ENCODE results near the gene ZBTB22. TPM values are rescaled to one million over a fixed set of nuclear protein-coding genes. Genes with fewer than 3 reads are reported as not detected.

Gene ZBTB22
- total and polyA plus RNA-seq, 2 experiments from 2014 or later = 29.1 to 48.0 TPM

DNA sequence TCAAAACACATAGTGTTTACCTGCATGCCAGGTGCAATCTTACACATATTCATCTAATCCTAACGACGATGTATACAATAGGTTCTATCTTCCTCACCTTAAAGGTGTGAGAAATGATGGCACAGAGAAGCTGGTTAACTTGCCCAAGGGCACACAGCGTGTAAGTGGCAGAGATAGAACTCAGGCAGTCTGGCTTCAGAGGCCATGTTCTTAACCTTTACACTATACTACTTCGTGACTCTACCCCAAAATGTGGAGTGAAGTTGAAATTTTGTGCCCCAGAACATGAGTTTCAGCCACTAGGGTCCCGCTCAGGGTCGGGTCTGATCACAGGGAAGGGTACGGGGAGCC lies 46.5 kb downstream of the ZBTB22 start:
- no peak for DNase-seq (ENCODE audit: low read depth in 1 of 2, low spot score in 1 of 2)
- TF ChIP-seq, protein P1, sequence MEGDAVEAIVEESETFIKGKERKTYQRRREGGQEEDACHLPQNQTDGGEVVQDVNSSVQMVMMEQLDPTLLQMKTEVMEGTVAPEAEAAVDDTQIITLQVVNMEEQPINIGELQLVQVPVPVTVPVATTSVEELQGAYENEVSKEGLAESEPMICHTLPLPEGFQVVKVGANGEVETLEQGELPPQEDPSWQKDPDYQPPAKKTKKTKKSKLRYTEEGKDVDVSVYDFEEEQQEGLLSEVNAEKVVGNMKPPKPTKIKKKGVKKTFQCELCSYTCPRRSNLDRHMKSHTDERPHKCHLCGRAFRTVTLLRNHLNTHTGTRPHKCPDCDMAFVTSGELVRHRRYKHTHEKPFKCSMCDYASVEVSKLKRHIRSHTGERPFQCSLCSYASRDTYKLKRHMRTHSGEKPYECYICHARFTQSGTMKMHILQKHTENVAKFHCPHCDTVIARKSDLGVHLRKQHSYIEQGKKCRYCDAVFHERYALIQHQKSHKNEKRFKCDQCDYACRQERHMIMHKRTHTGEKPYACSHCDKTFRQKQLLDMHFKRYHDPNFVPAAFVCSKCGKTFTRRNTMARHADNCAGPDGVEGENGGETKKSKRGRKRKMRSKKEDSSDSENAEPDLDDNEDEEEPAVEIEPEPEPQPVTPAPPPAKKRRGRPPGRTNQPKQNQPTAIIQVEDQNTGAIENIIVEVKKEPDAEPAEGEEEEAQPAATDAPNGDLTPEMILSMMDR (IDR thresholded peaks at IDR 0.05; ENCODE audit: low read depth, low read length) = no peak
- peaks cover 10% of the 10 kb centered on the region for H3K4me1 ChIP-seq (ENCODE audit: low read depth)
- peak overlapping the region; percentile 84 for H3K4me3 ChIP-seq
- H3K27me3 ChIP-seq = no peaks in the 10 kb centered on the region
- peaks cover 51% of the 10 kb centered on the region for H3K36me3 ChIP-seq
- no peaks in the 10 kb centered on the region for H3K9me3 ChIP-seq (ENCODE audit: low read depth)
- peak overlapping the region; percentile 99 for H3K27ac ChIP-seq

Other genes with a start within 250 kb of the ZBTB22 start
- gene HLA-DPA1, start 244.1 kb downstream of the ZBTB22 start, total RNA-seq = 0.21 and 1.1 TPM in 2 replicates
- 1.2 and 1.9 TPM in 2 replicates for gene HLA-DPA1, start 244.1 kb downstream of the ZBTB22 start, polyA plus RNA-seq
- gene HLA-DPB1, start 241.8 kb downstream of the ZBTB22 start, total RNA-seq = 14.3 and 26.1 TPM in 2 replicates
- gene HLA-DPB1, start 241.8 kb downstream of the ZBTB22 start, polyA plus RNA-seq = 8.6 and 11.1 TPM in 2 replicates
- 70.6 and 94.6 TPM in 2 replicates for gene COL11A2, start 125.3 kb downstream of the ZBTB22 start, total RNA-seq
- 59.6 and 63.8 TPM in 2 replicates for gene COL11A2, start 125.3 kb downstream of the ZBTB22 start, polyA plus RNA-seq
- gene RXRB, start 117.1 kb downstream of the ZBTB22 start, total RNA-seq = 38.1 and 46.7 TPM in 2 replicates
- gene RXRB, start 117.1 kb downstream of the ZBTB22 start, polyA plus RNA-seq = 37.8 and 39.6 TPM in 2 replicates
- 147 and 150 TPM in 2 replicates for gene SLC39A7, start 116.9 kb downstream of the ZBTB22 start, total RNA-seq
- gene SLC39A7, start 116.9 kb downstream of the ZBTB22 start, polyA plus RNA-seq = 35.1 and 51.3 TPM in 2 replicates
- 45.4 and 45.7 TPM in 2 replicates for gene HSD17B8, start 113.1 kb downstream of the ZBTB22 start, total RNA-seq
- 47.6 and 68.0 TPM in 2 replicates for gene HSD17B8, start 113.1 kb downstream of the ZBTB22 start, polyA plus RNA-seq
- gene RING1, start 109.2 kb downstream of the ZBTB22 start, total RNA-seq = 37.0 and 51.4 TPM in 2 replicates
- 42.1 and 44.2 TPM in 2 replicates for gene RING1, start 109.2 kb downstream of the ZBTB22 start, polyA plus RNA-seq
- gene VPS52, start 45.9 kb downstream of the ZBTB22 start, total RNA-seq = 34.4 and 37.1 TPM in 2 replicates
- 55.2 and 64.8 TPM in 2 replicates for gene VPS52, start 45.9 kb downstream of the ZBTB22 start, polyA plus RNA-seq
- 2,022 and 2,161 TPM in 2 replicates for gene RPS18, start 45.7 kb downstream of the ZBTB22 start, total RNA-seq
- gene RPS18, start 45.7 kb downstream of the ZBTB22 start, polyA plus RNA-seq = 1,298 and 1,698 TPM in 2 replicates
- gene B3GALT4, start 40.6 kb downstream of the ZBTB22 start, total RNA-seq = 11.7 and 15.5 TPM in 2 replicates
- gene B3GALT4, start 40.6 kb downstream of the ZBTB22 start, polyA plus RNA-seq = 11.0 and 15.8 TPM in 2 replicates
- 34.8 and 58.9 TPM in 2 replicates for gene WDR46, start 28.5 kb downstream of the ZBTB22 start, total RNA-seq
- 46.3 and 70.4 TPM in 2 replicates for gene WDR46, start 28.5 kb downstream of the ZBTB22 start, polyA plus RNA-seq
- gene PFDN6, start 28.1 kb downstream of the ZBTB22 start, total RNA-seq = 72.8 and 95.3 TPM in 2 replicates
- 34.2 and 35.1 TPM in 2 replicates for gene PFDN6, start 28.1 kb downstream of the ZBTB22 start, polyA plus RNA-seq
- 61.8 and 89.8 TPM in 2 replicates for gene RGL2, start 18.8 kb downstream of the ZBTB22 start, total RNA-seq
- 86.1 and 115 TPM in 2 replicates for gene RGL2, start 18.8 kb downstream of the ZBTB22 start, polyA plus RNA-seq
- 29.9 and 36.4 TPM in 2 replicates for gene TAPBP, start 3.7 kb downstream of the ZBTB22 start, total RNA-seq
- gene TAPBP, start 3.7 kb downstream of the ZBTB22 start, polyA plus RNA-seq = 30.8 and 39.2 TPM in 2 replicates
- 27.6 and 44.3 TPM in 2 replicates for gene DAXX, start 5.2 kb upstream of the ZBTB22 start, total RNA-seq
- 38.7 and 39.9 TPM in 2 replicates for gene DAXX, start 5.2 kb upstream of the ZBTB22 start, polyA plus RNA-seq
- gene KIFC1, start 74.1 kb upstream of the ZBTB22 start, total RNA-seq = 14.0 and 69.2 TPM in 2 replicates
- 9.4 and 33.3 TPM in 2 replicates for gene KIFC1, start 74.1 kb upstream of the ZBTB22 start, polyA plus RNA-seq
- 61.9 and 116 TPM in 2 replicates for gene PHF1, start 93.3 kb upstream of the ZBTB22 start, total RNA-seq
- 34.5 and 62.1 TPM in 2 replicates for gene PHF1, start 93.3 kb upstream of the ZBTB22 start, polyA plus RNA-seq
- 304 and 348 TPM in 2 replicates for gene CUTA, start 100.4 kb upstream of the ZBTB22 start, total RNA-seq
- 426 and 501 TPM in 2 replicates for gene CUTA, start 100.4 kb upstream of the ZBTB22 start, polyA plus RNA-seq
- gene SYNGAP1, start 102.3 kb upstream of the ZBTB22 start, total RNA-seq = 14.9 and 20.2 TPM in 2 replicates
- 6.8 and 10.5 TPM in 2 replicates for gene SYNGAP1, start 102.3 kb upstream of the ZBTB22 start, polyA plus RNA-seq
- gene ZBTB9, start 136.8 kb upstream of the ZBTB22 start, total RNA-seq = 5.5 and 7.8 TPM in 2 replicates
- 9.5 and 11.2 TPM in 2 replicates for gene ZBTB9, start 136.8 kb upstream of the ZBTB22 start, polyA plus RNA-seq

Data from cardiac muscle cell (in vitro differentiated cells and primary cell).